Measurements from ENCODE around the gene SLC5A1.

SLC5A1 gene

DNA sequence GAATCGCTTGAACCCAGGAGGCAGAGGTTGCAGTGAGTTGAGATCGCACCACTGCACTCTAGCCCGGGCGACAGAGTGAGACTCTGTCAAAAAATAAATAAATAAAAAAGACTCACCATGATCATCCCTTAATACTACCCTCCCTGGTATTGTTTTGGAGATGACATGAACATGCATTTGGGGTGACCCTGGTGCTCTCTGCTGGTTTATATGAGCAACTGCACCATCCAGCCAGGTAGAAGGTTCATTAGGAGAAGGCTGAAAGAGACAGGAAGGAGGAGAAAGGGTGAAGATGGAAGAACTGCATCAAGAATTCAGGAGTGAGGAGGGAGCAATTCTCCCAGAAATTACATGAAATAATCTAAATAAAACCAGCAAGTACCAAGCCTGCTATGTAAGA lies 37.8 kb downstream of the SLC5A1 start:
- TF ChIP-seq, protein P1, sequence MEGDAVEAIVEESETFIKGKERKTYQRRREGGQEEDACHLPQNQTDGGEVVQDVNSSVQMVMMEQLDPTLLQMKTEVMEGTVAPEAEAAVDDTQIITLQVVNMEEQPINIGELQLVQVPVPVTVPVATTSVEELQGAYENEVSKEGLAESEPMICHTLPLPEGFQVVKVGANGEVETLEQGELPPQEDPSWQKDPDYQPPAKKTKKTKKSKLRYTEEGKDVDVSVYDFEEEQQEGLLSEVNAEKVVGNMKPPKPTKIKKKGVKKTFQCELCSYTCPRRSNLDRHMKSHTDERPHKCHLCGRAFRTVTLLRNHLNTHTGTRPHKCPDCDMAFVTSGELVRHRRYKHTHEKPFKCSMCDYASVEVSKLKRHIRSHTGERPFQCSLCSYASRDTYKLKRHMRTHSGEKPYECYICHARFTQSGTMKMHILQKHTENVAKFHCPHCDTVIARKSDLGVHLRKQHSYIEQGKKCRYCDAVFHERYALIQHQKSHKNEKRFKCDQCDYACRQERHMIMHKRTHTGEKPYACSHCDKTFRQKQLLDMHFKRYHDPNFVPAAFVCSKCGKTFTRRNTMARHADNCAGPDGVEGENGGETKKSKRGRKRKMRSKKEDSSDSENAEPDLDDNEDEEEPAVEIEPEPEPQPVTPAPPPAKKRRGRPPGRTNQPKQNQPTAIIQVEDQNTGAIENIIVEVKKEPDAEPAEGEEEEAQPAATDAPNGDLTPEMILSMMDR (IDR thresholded peaks at IDR 0.05; ENCODE audit: low read depth, low read length): peak; percentile 77
- TF ChIP-seq, protein P2, sequence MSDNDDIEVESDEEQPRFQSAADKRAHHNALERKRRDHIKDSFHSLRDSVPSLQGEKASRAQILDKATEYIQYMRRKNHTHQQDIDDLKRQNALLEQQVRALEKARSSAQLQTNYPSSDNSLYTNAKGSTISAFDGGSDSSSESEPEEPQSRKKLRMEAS (IDR thresholded peaks at IDR 0.05; ENCODE audit: low read depth, low read length): no peak

DNA sequence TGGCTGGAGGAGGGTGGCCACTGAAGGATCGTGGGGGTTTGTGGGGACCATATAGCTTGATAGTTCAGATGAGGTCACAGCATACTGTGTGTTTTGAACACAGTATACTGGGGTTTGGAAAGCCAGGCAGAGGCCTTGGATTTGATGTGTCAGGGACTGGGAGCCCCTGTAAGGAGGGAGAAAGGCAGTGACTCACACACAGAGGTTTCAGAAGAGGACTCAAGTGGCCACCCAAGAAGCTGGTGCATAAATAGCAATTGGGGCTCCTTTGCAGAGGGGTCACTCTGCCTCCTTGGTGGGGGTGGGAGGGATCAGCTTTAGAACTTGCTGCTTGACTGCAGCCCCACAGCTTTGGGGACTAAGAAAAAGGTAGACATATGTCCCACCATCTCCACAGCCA lies 39.3 kb downstream of the SLC5A1 start:
- no peak for DNase-seq (ENCODE audit: low read depth)
- no peak overlapping the region for H3K4me3 ChIP-seq (ENCODE audit: low read depth, low read length)
- TF ChIP-seq, protein P2 (IDR thresholded peaks at IDR 0.05; ENCODE audit: low read depth, low read length): no peak
- TF ChIP-seq, protein P1 (IDR thresholded peaks at IDR 0.05; ENCODE audit: low read depth, low read length): no peak
- TF ChIP-seq MYC (IDR thresholded peaks at IDR 0.05; ENCODE audit: low read depth, low read length) (no peak), POLR2A (IDR thresholded peaks at IDR 0.05; ENCODE audit: extremely low read depth, insufficient read length) (no peak)

More for the DNA sequence above, 37.8 kb downstream of the SLC5A1 start:
- no peak overlapping the region for H3K4me3 ChIP-seq (ENCODE audit: low read depth, low read length)
- peak; percentile 67 for DNase-seq (ENCODE audit: low read depth)

- H3K4me3 ChIP-seq (ENCODE audit: low read depth, low read length): no peak overlapping the region
- no peak for DNase-seq (ENCODE audit: low read depth)
- TF ChIP-seq, protein P2 (IDR thresholded peaks at IDR 0.05; ENCODE audit: low read depth, low read length): no peak
- TF ChIP-seq, protein P1 (IDR thresholded peaks at IDR 0.05; ENCODE audit: low read depth, low read length): no peak
- TF ChIP-seq POLR2A (IDR thresholded peaks at IDR 0.05; ENCODE audit: extremely low read depth, insufficient read length) (no peak), MYC (IDR thresholded peaks at IDR 0.05; ENCODE audit: low read depth, low read length) (no peak)
These were observed 39.9 kb downstream of the SLC5A1 start for GRCh38 chr22:32083000-32083399.

GRCh38 chr22:32083814-32084213 lies 40.8 kb downstream of the SLC5A1 start:
- no peak for TF ChIP-seq MYC (IDR thresholded peaks at IDR 0.05; ENCODE audit: low read depth, low read length)
- no peak for TF ChIP-seq POLR2A (IDR thresholded peaks at IDR 0.05; ENCODE audit: extremely low read depth, insufficient read length)
- TF ChIP-seq, protein P1 (IDR thresholded peaks at IDR 0.05; ENCODE audit: low read depth, low read length): no peak
- TF ChIP-seq, protein P2 (IDR thresholded peaks at IDR 0.05; ENCODE audit: low read depth, low read length): no peak
- DNase-seq (ENCODE audit: low read depth): no peak
- H3K4me3 ChIP-seq (ENCODE audit: low read depth, low read length): no peak overlapping the region

- no peak overlapping the region for H3K4me3 ChIP-seq (ENCODE audit: low read depth, low read length)
- DNase-seq (ENCODE audit: low read depth): no peak
- TF ChIP-seq MYC (IDR thresholded peaks at IDR 0.05; ENCODE audit: low read depth, low read length) (no peak), POLR2A (IDR thresholded peaks at IDR 0.05; ENCODE audit: extremely low read depth, insufficient read length) (no peak)
- TF ChIP-seq, protein P1 (IDR thresholded peaks at IDR 0.05; ENCODE audit: low read depth, low read length): no peak
- TF ChIP-seq, protein P2 (IDR thresholded peaks at IDR 0.05; ENCODE audit: low read depth, low read length): no peak
These were observed 45.0 kb downstream of the SLC5A1 start for GRCh38 chr22:32088084-32088483.

GRCh38 chr22:32097018-32097417 lies 54.0 kb downstream of the SLC5A1 start:
- no peak overlapping the region for H3K4me3 ChIP-seq (ENCODE audit: low read depth, low read length)
- no peak for DNase-seq (ENCODE audit: low read depth)
- no peak for TF ChIP-seq MYC (IDR thresholded peaks at IDR 0.05; ENCODE audit: low read depth, low read length)
- no peak for TF ChIP-seq POLR2A (IDR thresholded peaks at IDR 0.05; ENCODE audit: extremely low read depth, insufficient read length)
- TF ChIP-seq, protein P2 (IDR thresholded peaks at IDR 0.05; ENCODE audit: low read depth, low read length): no peak
- TF ChIP-seq, protein P1 (IDR thresholded peaks at IDR 0.05; ENCODE audit: low read depth, low read length): no peak

All from NB4 (cell line).